ENCODE measurements around the gene CCDC68.

The CCDC68 gene

GRCh38 chr18:54960197-54960596, 936 bp upstream of the CCDC68 start:
- FAIRE-seq, result no peak

GRCh38 chr18:54957996-54958395, 1.3 kb downstream of the CCDC68 start:
- FAIRE-seq, result no peak

DNA sequence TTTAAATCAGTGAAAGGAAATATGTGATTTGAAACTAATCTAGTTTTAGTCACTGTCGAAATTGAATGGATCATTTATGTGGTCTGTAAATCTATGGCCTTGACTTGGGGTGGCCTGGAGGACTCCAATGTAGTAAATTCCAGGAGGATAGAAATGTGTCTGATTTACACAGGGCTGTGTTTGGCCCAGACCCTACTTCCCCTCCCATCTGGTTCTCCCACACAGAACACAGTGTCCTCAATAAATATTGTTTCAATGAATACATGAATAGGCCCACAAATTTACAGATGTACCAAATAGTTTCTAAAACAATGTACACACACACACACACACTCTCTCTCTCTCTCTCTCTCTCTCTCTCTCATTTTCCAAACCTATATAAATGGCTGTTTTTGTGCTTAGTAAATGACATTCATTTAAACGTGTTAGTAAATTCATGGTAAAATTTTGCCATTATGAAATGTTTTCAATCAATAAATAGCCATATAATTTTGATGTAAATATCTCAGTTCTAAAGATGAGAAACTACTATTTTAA, 1.9 kb downstream of the CCDC68 start:
- FAIRE-seq, result no peak

- no peak for FAIRE-seq
These were observed 2.8 kb downstream of the CCDC68 start for GRCh38 chr18:54956506-54956905.

GRCh38 chr18:54952026-54952425, 7.2 kb downstream of the CCDC68 start:
- no peak for FAIRE-seq

DNA sequence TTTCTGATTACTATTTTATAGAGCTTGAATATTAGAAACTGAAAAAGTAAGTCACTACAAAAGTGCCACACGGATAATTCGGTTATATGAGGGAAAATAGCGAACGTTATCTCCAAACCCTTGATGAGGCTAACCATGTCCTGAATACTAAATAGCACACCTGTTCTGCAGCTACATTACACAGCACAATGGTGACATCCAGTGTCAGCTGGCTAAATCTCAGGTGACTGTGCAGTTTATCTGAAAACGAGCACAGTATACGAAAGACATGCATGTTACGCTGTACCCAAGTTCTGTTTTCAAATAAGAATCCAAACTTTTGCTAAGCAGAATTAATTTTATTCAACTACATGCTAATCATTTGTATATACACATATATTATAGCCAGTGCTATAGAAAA, 9.0 kb downstream of the CCDC68 start:
- peak; percentile 72 for FAIRE-seq

DNA sequence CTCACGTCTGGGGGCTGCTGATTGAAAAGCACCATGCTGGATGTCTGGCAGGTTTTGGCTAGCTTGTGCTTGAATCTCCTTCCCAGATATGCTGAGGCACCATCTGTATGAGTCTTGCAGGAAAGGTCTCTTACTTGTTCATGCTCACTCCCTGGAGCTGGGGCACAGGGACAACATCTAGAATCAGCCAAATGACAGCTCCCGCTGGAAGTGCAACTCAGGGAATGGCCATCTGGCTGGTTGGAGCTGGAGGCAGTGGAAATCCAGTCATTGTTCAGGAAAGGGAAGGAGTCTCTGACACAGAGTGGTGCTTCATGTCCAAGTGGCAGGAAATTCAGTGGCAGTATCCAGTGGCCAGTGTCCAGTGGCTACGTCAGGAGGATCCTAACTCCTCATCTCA, 9.7 kb downstream of the CCDC68 start:
- FAIRE-seq, result no peak

DNA sequence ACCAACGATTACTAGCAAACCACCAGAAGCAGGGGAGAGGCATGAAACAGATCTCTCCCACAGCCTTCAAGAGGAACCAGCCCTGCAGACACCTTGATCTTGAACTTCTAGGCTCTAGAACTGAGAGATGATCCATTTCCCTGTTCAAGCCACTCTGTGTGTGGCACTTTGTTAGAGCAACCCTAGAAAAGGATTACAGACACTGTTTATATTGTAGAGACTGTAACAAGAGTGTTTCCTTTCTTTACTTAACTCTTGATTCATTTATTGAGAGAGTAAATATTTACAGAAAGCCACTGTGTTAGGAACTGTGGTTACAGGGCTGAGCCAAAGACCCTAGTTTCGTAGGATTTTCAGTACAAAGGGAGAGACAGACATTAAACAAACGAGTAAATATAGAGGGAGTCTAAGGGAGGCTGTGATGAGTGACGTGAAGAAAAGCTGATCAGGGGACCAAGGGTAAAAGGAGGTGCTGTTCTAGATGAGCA, 10.9 kb downstream of the CCDC68 start:
- no peak for FAIRE-seq

GRCh38 chr18:54947091-54947490, 12.2 kb downstream of the CCDC68 start:
- no peak for FAIRE-seq

- no peak for FAIRE-seq
These were observed 13.1 kb downstream of the CCDC68 start for GRCh38 chr18:54946149-54946581.

DNA sequence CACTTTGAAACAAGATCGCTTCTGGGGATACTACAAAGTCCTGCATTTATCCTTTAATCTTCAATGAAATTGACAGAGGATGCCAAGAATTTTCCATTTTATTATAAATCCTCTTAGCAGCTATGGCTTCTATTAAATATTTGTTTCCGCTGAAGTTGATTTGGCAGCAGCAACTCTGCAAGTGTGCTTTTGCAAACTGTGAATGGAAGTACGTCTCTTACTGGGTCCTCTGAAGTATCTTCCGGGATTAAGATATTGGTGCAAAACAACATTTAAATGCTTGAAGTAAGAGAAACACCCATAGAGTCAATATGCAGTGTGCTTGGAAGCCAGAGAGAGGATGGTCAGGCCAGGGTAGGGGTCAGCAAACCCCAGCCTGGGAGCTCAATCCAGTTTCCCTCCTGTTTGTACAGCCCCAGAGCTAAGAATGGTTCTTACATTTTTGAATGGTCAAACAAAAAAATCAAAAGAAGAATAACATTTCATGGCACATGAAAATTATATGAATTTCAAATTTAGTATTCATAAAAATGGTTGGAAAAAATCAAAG, 13.6 kb downstream of the CCDC68 start:
- FAIRE-seq, result peak; percentile 9

DNA sequence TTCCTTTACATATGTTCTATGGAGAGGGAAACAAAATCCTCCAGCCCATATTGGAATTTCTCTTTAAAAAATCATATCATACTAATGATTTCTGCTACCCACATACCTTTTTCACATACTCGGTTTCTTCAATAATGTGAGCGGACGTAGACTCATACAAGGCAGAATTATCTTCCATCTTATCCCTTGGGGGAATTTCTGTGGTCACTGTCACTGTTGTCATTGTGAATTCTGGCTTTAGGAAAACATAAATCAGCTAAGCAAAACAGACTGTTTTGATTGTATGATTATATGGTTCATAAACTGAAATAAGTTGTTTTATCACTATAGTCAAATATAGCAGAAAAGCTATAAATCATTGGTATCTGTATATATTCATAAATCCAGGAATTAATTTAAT, 16.7 kb downstream of the CCDC68 start:
- FAIRE-seq, result no peak

DNA sequence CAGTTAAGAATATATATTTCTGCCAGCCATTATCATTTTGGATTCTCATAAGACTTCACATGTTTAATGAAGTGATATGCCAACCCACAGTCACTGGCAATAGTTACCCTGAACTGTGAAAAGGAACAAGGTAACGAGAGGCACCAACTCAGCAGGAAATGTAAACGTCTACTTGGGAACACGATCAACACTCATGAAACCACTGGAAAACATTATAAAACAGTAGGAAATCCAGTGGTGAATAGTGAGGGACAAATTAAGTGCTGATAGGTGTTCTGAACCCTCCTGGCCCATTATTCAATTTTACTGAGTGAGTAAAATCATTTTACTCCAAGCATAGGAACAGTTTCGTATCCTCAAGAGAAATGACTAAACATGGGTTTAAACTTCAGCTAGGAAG, 17.1 kb downstream of the CCDC68 start:
- FAIRE-seq, result no peak

DNA sequence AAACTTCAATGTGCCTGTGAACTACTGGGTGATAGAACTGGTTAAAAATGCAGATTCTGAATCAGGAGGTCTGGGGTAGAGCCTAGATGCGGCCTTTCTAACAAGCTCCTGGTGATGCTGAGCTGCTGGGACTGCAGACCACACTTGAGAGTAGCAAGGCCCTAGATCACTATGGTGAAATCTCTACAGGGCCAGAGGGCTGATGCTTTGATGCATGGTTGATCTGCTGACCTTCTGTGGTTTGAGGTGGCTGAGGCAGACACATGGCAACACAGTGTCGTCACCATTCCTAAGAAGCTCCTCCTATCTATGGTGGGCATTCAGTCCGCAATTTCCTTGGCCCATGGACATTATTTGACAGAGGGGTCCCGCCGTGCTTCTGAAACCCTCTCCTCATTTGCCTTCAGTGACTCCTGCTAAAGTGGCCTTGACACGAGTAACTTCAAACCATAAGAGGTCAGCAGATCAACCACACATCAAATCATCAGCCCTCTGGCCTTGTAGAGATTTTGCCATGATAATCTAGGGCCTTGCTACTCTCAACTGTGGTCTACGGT, 19.8 kb downstream of the CCDC68 start:
- FAIRE-seq, result no peak

GRCh38 chr18:54938506-54938905, 20.8 kb downstream of the CCDC68 start:
- no peak for FAIRE-seq

DNA sequence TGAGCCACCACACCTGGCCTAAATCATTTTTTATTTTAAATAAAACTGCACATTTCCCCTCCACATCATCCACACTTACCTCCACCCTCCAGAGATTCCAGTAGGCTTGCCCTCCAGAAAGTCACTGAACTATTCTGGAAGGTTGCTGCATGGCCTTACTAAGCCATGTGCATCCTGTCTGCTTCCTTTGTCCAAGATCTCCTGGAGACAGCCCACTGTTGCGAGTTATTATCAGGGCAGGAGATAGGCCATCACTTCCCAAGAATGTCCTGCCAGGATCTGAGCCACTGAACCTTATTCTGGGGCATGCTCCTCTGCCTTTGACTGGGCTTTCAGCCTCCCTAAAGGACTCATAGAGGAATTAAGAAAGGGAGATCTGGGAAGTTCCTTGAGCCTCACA, 26.8 kb downstream of the CCDC68 start:
- no peak for FAIRE-seq

DNA sequence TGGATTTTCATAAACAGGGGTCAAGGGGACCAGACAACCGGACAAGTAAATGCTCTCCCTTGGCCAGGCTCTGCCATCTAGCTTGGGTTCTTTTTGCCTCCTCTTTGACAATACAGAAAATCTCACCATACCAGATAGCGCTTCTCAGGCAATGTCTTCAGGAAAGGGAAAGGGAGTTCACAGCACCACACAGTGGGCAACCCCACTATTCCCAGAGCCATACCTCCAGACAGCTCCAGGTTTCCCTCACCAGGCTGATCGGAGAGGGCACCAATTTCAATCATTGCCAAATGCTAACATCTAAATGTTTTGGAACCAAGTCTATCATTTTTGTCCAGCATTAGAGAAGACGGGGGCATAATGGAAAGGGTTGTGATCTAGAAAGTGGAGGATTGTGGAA, 28.1 kb downstream of the CCDC68 start:
- FAIRE-seq, result no peak

DNA sequence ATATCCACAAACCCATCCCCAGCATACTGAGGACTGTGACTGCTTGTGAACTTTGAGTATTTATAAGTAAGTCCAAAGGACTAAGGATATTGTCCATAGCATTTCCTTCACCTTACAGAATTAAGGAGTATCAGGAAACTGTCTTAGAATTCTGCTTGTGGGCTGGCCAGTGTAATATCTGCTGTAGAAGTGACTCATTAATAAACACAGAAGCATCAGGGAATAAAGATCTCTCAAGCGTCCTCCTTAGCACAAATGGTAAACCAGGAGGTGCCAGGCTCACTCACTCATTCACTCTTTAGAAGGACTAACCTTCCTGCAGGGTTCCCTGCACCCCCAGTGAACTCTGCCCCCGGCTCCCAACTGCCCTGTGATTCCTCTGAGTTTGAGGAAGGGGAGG, 31.0 kb downstream of the CCDC68 start:
- FAIRE-seq, result no peak

- FAIRE-seq, result no peak
These were observed 32.5 kb downstream of the CCDC68 start for GRCh38 chr18:54926593-54927325.

- no peak for FAIRE-seq
These were observed 34.3 kb downstream of the CCDC68 start for GRCh38 chr18:54924948-54925347.

GRCh38 chr18:54923339-54923956, 35.8 kb downstream of the CCDC68 start:
- FAIRE-seq, result no peak

- no peak for FAIRE-seq
These were observed 39.8 kb downstream of the CCDC68 start for GRCh38 chr18:54919412-54919811.

DNA sequence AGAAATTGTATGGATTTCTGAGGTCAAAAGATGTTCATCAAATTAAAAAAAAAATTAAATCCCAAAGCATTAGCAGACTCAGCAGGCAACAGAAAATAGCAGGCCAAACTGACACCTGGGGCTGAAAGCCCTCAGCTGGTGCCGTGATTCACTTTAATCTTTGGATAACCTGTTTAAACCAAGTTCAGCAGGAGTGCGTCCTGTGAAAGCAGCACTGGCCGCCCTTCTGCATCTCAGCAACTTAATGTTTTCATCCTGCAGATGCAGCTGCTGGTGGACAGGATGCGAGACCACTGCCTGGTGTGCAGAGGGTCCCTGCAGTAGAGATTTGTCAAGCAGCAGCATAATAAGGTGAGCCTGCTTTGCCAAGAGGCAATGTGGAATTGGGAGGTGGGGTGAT, 41.2 kb downstream of the CCDC68 start:
- FAIRE-seq, result no peak

GRCh38 chr18:54916507-54916906, 42.8 kb downstream of the CCDC68 start:
- FAIRE-seq, result no peak

Data from islet of Langerhans (tissue), 1 donor.